Adrenal gland (tissue), 5 donors: ENCODE data around the gene CDKAL1.

Experiments
- POLR2A ChIP-seq, 2 donors: fragments of 450-650 bp; IDR thresholded peaks; one replicate each; pipeline ENCODE4 v1.6.1; 2017; ENCODE audit warnings: antibody characterized with exemption in 2 of 2, mild to moderate bottlenecking in 2 of 2, moderate library complexity in 1 of 2
- TF ChIP-seq, protein P1 (sequence below), 6 experiments: fragments of 450-650 bp in 4 of 6; fragments of 200-600 bp in 2 of 6; sonication (generic) in 1 of 6; IDR thresholded peaks; 1 replicate in 5 of 6; 2 replicates in 1 of 6; pipeline versions ENCODE4 v1.5.1 to v1.8.0; 2016 to 2021; ENCODE audit warnings: antibody characterized with exemption in 6 of 6, mild to moderate bottlenecking in 2 of 6, moderate library complexity in 1 of 6
- donor health status: DM: no; HTN: no; CAD: no.

DNA sequence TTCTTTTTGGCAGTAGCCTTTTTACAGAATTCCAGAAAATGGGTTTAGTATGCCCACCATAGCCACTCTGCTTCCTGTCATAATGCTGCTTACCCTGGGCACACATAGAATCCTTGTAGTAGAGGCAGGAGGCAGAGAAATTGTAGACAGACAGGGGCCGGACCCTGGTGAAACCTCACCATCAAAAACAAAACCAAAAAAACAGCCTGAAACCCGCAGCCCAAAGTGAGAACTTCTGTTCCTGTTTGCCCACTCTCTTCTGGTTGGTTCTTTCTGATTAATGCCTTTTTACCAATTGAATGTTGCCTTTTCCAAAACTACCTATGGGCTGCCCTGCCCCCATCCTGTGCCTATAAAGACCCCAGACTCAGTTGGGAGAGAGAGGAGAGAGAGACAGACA lies 188.2 kb downstream of the CDKAL1 start:
- TF ChIP-seq, protein P1, sequence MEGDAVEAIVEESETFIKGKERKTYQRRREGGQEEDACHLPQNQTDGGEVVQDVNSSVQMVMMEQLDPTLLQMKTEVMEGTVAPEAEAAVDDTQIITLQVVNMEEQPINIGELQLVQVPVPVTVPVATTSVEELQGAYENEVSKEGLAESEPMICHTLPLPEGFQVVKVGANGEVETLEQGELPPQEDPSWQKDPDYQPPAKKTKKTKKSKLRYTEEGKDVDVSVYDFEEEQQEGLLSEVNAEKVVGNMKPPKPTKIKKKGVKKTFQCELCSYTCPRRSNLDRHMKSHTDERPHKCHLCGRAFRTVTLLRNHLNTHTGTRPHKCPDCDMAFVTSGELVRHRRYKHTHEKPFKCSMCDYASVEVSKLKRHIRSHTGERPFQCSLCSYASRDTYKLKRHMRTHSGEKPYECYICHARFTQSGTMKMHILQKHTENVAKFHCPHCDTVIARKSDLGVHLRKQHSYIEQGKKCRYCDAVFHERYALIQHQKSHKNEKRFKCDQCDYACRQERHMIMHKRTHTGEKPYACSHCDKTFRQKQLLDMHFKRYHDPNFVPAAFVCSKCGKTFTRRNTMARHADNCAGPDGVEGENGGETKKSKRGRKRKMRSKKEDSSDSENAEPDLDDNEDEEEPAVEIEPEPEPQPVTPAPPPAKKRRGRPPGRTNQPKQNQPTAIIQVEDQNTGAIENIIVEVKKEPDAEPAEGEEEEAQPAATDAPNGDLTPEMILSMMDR (IDR thresholded peaks at IDR 0.05) = no peak
- no peak for TF ChIP-seq POLR2A (IDR thresholded peaks at IDR 0.05)
